Panc1 (cell line): Measurements from ENCODE around the gene EPB41L5.

Experiments
- CTCF ChIP-seq: fragments of 450-650 bp; IDR thresholded peaks from 2 replicates; pipeline ENCODE4 v1.5.1; 2017; ENCODE audit warnings: mild to moderate bottlenecking
- POLR2AphosphoS5 ChIP-seq: IDR thresholded peaks from 2 replicates; pipeline ENCODE4 v1.6.1; 2012; ENCODE audit warnings: mild to moderate bottlenecking, low read depth, low read length, moderate library complexity
- TCF7L2 ChIP-seq: IDR thresholded peaks from 2 replicates; pipeline ENCODE4 v1.6.1; 2011; ENCODE audit warnings: mild to moderate bottlenecking, low read depth, low read length, inconsistent platforms

- TF ChIP-seq CTCF (no peak), POLR2AphosphoS5 (no peak), TCF7L2 (no peak)
Measured at GRCh38 chr2:120203251-120204021, 190.6 kb downstream of the EPB41L5 start.
